WTC11 (cell line): ENCODE data around the gene CHST6.

Experiments used
- AFF4 ChIP-seq: sonication (generic); formaldehyde crosslinking; IDR thresholded peaks from 2 replicates; pipeline ENCODE4 v1.8.1; 2023; ENCODE audit warnings: mild to moderate bottlenecking, missing genetic modification reagents, borderline replicate concordance
- CTCF ChIP-seq: fragments of 200-600 bp; IDR thresholded peaks from 2 replicates; pipeline ENCODE4 v1.8.0; 2022; ENCODE audit warnings: antibody characterized with exemption
- ETV6 ChIP-seq: sonication (generic); formaldehyde crosslinking; IDR thresholded peaks from 2 replicates; pipeline ENCODE4 v1.8.1; 2022; ENCODE audit warnings: mild to moderate bottlenecking, missing genetic modification reagents
- FOXK1 ChIP-seq: sonication (generic); formaldehyde crosslinking; IDR thresholded peaks from 2 replicates; pipeline ENCODE4 v1.8.0; 2022; ENCODE audit warnings: mild to moderate bottlenecking, moderate library complexity, missing genetic modification reagents
- MAX ChIP-seq: sonication (generic); formaldehyde crosslinking; IDR thresholded peaks from 2 replicates; pipeline ENCODE4 v1.8.0; 2022; ENCODE audit warnings: mild to moderate bottlenecking, missing genetic modification reagents
- MXD4 ChIP-seq: fragments of 250-450 bp; sonication (Bioruptor Pico); IDR thresholded peaks from 2 replicates; pipeline ENCODE4 v1.8.0; 2021; ENCODE audit warnings: mild to moderate bottlenecking, moderate library complexity, borderline replicate concordance
- OVOL2 ChIP-seq: fragments of 250-450 bp; sonication (Bioruptor Pico); IDR thresholded peaks from 2 replicates; pipeline ENCODE4 v1.9.0; 2021; ENCODE audit warnings: mild to moderate bottlenecking, borderline replicate concordance
- STAT6 ChIP-seq: sonication (generic); formaldehyde crosslinking; conservative IDR thresholded peaks from 2 replicates; pipeline ENCODE4 v1.8.1; 2023; ENCODE audit warnings: mild to moderate bottlenecking, low read depth, missing genetic modification reagents, moderate library complexity
- TEAD1 ChIP-seq: sonication (generic); formaldehyde crosslinking; IDR thresholded peaks from 2 replicates; pipeline ENCODE4 v1.8.0; 2022; ENCODE audit warnings: mild to moderate bottlenecking, missing genetic modification reagents
- TP53 ChIP-seq: sonication (generic); formaldehyde crosslinking; IDR thresholded peaks from 2 replicates; pipeline ENCODE4 v1.8.1; 2023; ENCODE audit warnings: mild to moderate bottlenecking, missing genetic modification reagents
- USF1 ChIP-seq: sonication (generic); formaldehyde crosslinking; IDR thresholded peaks from 2 replicates; pipeline ENCODE4 v1.8.0; 2022; ENCODE audit warnings: mild to moderate bottlenecking, missing genetic modification reagents
- USF2 ChIP-seq: sonication (generic); formaldehyde crosslinking; IDR thresholded peaks from 2 replicates; pipeline ENCODE4 v1.8.1; 2023; ENCODE audit warnings: mild to moderate bottlenecking, missing genetic modification reagents, moderate library complexity

- no peak for TF ChIP-seq USF1
- TF ChIP-seq CTCF, result no peak
- no peak for TF ChIP-seq MAX (CRISPR knock-in tag)
- no peak for TF ChIP-seq ETV6 (CRISPR knock-in tag)
- TF ChIP-seq TP53 (CRISPR knock-in tag), result no peak
- no peak for TF ChIP-seq AFF4 (CRISPR knock-in tag)
- TF ChIP-seq STAT6 (CRISPR knock-in tag), result no peak
- TF ChIP-seq TEAD1 (CRISPR knock-in tag), result no peak
- TF ChIP-seq USF2 (CRISPR knock-in tag), result no peak
- TF ChIP-seq MXD4, result no peak
- TF ChIP-seq FOXK1 (CRISPR knock-in tag), result no peak
- TF ChIP-seq OVOL2 (CRISPR knock-in tag), result no peak
Measured at GRCh38 chr16:75472908-75473877, 22.0 kb downstream of the CHST6 start.
